ENCODE measurements around the gene CBLC. TPM values are rescaled to one million over a fixed set of nuclear protein-coding genes. Genes with fewer than 3 reads are reported as not detected.

The CBLC gene
- total RNA-seq, 4 donors from 2014 or later: 0.93 to 1.0 TPM; not detected in 2

DNA sequence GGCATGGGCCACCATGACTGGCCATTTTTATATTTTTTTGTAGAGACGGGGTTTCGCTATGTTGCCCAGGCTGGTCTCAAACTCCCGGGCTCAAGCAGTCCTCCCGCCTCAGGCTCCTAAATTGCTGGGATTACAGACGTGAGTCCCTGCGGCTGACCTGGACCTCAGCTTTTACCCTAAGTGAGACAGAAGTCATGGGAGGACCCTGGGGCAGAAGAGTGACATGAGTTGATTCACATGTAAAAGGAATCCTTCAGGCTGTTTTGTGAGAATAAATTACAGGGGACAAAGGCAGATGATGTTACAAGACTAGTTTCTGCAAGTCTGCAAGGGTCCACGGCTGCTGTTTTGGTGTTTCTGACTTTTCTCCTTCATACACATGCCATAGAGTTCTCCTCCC is 28.6 kb downstream of the CBLC start:
- no peak overlapping the region for H3K27ac ChIP-seq
- ATAC-seq: no peak
- TF ChIP-seq, protein P1, sequence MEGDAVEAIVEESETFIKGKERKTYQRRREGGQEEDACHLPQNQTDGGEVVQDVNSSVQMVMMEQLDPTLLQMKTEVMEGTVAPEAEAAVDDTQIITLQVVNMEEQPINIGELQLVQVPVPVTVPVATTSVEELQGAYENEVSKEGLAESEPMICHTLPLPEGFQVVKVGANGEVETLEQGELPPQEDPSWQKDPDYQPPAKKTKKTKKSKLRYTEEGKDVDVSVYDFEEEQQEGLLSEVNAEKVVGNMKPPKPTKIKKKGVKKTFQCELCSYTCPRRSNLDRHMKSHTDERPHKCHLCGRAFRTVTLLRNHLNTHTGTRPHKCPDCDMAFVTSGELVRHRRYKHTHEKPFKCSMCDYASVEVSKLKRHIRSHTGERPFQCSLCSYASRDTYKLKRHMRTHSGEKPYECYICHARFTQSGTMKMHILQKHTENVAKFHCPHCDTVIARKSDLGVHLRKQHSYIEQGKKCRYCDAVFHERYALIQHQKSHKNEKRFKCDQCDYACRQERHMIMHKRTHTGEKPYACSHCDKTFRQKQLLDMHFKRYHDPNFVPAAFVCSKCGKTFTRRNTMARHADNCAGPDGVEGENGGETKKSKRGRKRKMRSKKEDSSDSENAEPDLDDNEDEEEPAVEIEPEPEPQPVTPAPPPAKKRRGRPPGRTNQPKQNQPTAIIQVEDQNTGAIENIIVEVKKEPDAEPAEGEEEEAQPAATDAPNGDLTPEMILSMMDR (IDR thresholded peaks at IDR 0.05): no peak
- TF ChIP-seq POLR2AphosphoS5 (IDR thresholded peaks at IDR 0.05) (no peak), EP300 (IDR thresholded peaks at IDR 0.05) (no peak), POLR2A (IDR thresholded peaks at IDR 0.05) (no peak)
- H3K27me3 ChIP-seq: no peaks in the 10 kb centered on the region
- no peak overlapping the region for H3K4me3 ChIP-seq
- no peaks in the 10 kb centered on the region for H3K36me3 ChIP-seq
- peaks cover 0 to 38% (median 19%) of the 10 kb centered on the region in 3 donors for H3K4me1 ChIP-seq
- no peaks in the 10 kb centered on the region for H3K9me3 ChIP-seq
- WGBS, 2 donors (ENCODE audit: low coverage in 1 of 2): 78% methylated on average over 3 of the region's 7 CpGs; no CpG with 5 or more reads in 1 of the 2 donors

DNA sequence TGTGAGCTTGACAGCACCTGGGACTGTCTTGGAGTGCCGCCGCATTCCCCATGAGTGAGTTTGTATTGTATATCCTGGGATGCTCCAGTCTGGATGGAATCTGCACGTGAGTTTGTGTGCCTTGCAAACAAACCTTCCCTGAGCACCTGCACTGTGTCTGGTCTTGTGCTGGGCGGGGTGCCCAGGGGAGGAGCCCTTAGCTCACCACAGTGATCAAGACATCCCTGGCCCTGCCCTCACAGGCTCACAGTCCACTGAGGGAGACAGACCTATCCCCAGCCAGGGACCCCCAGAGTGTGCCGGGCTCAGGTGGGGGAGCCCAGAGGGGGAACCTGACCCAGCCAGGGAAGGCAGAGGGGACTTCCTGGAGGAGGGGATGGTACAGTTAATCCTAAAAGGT is 29.5 kb downstream of the CBLC start:
- H3K4me1 ChIP-seq: peaks cover 0 to 41% (median 19%) of the 10 kb centered on the region in 3 donors
- peak overlapping the region in 3 of 4 donors; percentile 70 to 78 (median 77) for H3K27ac ChIP-seq
- no peaks in the 10 kb centered on the region for H3K9me3 ChIP-seq
- TF ChIP-seq POLR2A (IDR thresholded peaks at IDR 0.05): no peak
- 33% methylated on average over 1 of the region's 5 CpGs; no CpG with 5 or more reads in 1 of the 2 donors for WGBS, 2 donors (ENCODE audit: low coverage in 1 of 2)
- H3K4me3 ChIP-seq: no peak overlapping the region
- peaks cover 0 to 4% of the 10 kb centered on the region in 2 donors for H3K36me3 ChIP-seq
- no peak for ATAC-seq
- H3K27me3 ChIP-seq: no peaks in the 10 kb centered on the region

DNA sequence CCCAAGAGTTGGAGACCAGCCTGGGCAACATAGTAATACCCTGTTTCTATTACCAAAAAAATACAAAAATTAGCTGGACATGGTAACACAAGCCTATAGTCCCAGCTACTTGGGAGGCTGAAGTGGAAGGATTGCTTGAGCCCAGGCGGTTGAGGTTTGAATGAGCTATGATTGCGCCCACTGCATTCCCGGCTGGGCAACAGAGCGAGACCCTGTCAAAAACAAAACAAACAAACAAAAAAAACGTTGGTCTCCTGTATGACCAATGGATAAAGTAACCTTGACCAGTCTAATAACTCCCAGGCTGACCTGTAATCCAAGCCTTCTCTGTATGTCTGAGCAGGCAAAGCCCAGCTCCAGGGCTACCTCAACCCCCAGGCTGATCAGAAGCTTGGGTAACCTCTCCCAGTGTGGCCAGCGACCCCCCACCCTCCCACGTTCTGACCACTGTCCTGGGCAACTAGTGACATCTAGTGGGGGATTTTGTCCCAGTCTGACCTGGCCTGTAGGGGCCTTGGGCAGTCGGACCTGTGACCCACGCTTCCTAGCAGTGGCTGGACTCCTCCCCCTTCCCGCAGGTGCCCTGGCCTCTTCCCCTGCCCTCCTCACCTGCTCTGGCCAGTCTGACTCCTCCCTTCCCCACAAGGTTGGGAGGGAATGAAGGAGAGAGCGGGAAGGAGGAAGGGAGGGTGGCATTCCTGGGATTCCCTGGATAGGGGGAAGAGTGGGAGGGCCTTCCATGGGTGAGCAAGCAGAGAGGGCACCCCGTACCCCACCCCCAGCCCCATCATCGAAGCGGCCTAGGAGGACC is 30.2 kb downstream of the CBLC start:
- peaks cover 0 to 5% of the 10 kb centered on the region in 2 donors for H3K36me3 ChIP-seq
- H3K4me1 ChIP-seq: peaks cover 0 to 41% (median 19%) of the 10 kb centered on the region in 3 donors
- peak; percentile 45 for ATAC-seq
- 18 to 36% methylated on average over 7 to 8 of the region's 14 CpGs for WGBS, 2 donors (ENCODE audit: low coverage in 1 of 2)
- TF ChIP-seq EP300 (IDR thresholded peaks at IDR 0.05) (no peak), POLR2A (IDR thresholded peaks at IDR 0.05) (no peak)
- TF ChIP-seq, protein P1 (IDR thresholded peaks at IDR 0.05): peak in 2 of 4 experiments; percentile 38 to 62
- no peaks in the 10 kb centered on the region for H3K27me3 ChIP-seq
- peak overlapping the region in 3 of 4 donors; percentile 70 to 78 (median 77) for H3K27ac ChIP-seq
- H3K9me3 ChIP-seq: no peaks in the 10 kb centered on the region
- peak overlapping the region in 1 of 2 donors; percentile 66 for H3K4me3 ChIP-seq

DNA sequence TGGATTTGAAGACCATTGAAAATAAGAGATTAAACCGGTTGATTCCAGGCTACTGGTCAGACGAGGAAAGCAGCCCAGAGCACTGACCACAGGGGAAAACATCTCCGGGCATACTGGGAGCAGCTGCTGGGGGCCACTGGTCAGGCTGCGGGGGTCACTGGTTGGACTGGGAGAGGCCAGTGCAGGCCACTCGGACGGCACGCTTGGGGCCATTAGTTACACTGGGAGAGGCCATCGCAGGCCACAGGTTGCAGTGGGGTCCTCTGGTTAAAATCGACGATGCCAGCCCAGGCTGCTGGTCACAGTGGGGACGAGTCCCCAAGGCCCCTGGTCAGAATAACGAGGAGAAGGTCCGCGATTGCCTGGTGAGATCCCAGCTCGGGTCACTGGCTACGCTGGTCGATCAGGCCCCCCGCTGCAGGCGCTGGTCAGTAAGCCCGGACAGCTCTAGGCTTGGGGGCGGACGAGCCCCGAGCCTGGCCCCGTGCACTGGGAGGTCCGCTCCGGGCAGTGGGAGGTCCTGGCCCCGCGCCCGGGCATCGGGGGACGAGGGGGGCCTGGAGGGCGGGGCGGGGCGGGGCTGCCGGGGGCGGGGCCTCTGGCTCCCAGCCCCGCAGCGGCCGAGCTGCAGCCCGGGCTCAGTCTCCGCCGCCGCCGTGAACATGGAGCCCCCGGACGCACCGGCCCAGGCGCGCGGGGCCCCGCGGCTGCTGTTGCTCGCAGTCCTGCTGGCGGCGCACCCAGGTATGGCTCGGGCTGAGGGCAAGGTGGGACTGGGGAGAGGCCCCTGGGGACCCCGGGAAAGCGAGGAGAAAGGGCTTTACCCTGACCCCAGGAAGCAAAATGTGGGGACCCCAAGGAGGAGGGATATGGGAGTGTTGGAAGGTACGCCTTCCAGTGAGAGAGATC is 31.0 kb downstream of the CBLC start, which contains the start of gene BCAM:
Gene BCAM (plus strand): TSS at position 641 of the 909 bp plus-strand sequence. CDS start 22 bp downstream, at position 663.
- H3K27ac ChIP-seq: peak within 1 kb of the TSS in 3 of 4 donors; percentile 70 to 78 (median 77)
- no peaks in the 10 kb centered on the region for H3K27me3 ChIP-seq
- H3K36me3 ChIP-seq: peaks cover 0 to 13% of the 10 kb centered on the region in 2 donors
- no peaks in the 10 kb centered on the region for H3K9me3 ChIP-seq
- peaks cover 0 to 41% (median 19%) of the 10 kb centered on the region in 3 donors for H3K4me1 ChIP-seq
- WGBS, 2 donors (ENCODE audit: low coverage in 1 of 2): 4 to 5% methylated on average over 4 to 8 of the region's 59 CpGs
- peak; percentile 91 for ATAC-seq
- H3K4me3 ChIP-seq: peak within 1 kb of the TSS; percentile 35 to 66
- TF ChIP-seq EP300 (IDR thresholded peaks at IDR 0.05) (no peak), POLR2AphosphoS5 (IDR thresholded peaks at IDR 0.05) (peak; percentile 40), POLR2A (IDR thresholded peaks at IDR 0.05) (peak in 1 of 2 donors; percentile 36)
- TF ChIP-seq, protein P1 (IDR thresholded peaks at IDR 0.05): no peak
